ENCODE data around the gene NAA15.

DNA sequence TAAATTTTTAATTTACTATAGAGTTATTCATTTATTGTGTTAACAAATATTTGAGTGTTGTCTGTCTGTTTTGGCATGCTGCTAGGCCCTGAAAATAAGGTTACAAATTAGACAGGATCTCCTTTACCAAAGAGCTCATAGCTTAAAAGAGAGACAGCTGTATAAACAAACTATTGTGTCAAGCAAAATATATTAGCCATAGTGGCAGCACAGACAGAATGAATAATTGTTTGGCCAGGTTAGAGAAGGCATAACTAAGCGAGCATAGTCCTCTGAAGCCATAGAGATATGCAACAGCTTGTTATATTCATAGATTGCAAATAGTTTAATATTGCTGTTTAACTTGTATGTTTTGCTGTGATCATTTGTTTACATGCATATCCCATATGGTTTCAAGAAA is 67.7 kb downstream of the NAA15 start:
- TF ChIP-seq EZH2 (IDR thresholded peaks at IDR 0.05; ENCODE audit: insufficient read depth, poor library complexity, severe bottlenecking) (no peak), EZH2phosphoT487 (IDR thresholded peaks at IDR 0.05; ENCODE audit: insufficient read depth, low read depth) (no peak)
